MCF 10A (cell line): ENCODE measurements around the gene NFATC3. TPM values are rescaled to one million over a fixed set of nuclear protein-coding genes. Genes with fewer than 3 reads are reported as not detected.

ENCODE experiments used
- BruUV-seq: library from RNA; stranded (reverse); fragments of 400-500 nt; replicated peaks from 2 replicates; lab custom pipeline; 2021; lab: Mats Ljungman, UMichigan
- CTCF ChIA-PET: fragments of 300-600 bp; sonication (Branson Sonifier 250); formaldehyde crosslinking; extraction: SDS; loops from one replicate; lab custom pipeline; 2021; ENCODE audit warnings: antibody characterized with exemption, inconsistent platforms; lab: Yijun Ruan, JAX
- POLR2A ChIA-PET: fragments of 300-600, 350-650 bp; sonication (Branson Sonifier 250); formaldehyde crosslinking; extraction: SDS; loops from one replicate; lab custom pipeline; 2020; ENCODE audit warnings: antibody characterized with exemption, inconsistent platforms; lab: Yijun Ruan, JAX
- DNase-seq: peaks from one replicate; pipeline ENCODE4 v3.0.0-alpha.2; 2018; ENCODE audit not compliant: unreplicated experiment
- H3K27ac Mint-ChIP-seq: one replicate; pipeline ENCODE4 v1.8.0; 2022; ENCODE audit warnings: mild to moderate bottlenecking, low read depth, mixed read lengths; ENCODE audit not compliant: unreplicated experiment
- H3K27me3 Mint-ChIP-seq: one replicate; pipeline ENCODE4 v1.8.0; 2022; ENCODE audit warnings: mixed read lengths; ENCODE audit not compliant: insufficient read depth, unreplicated experiment
- H3K36me3 Mint-ChIP-seq: one replicate; pipeline ENCODE4 v1.8.0; 2022; ENCODE audit warnings: mild to moderate bottlenecking, moderate library complexity, mixed read lengths; ENCODE audit not compliant: insufficient read depth, unreplicated experiment
- H3K4me1 Mint-ChIP-seq: one replicate; pipeline ENCODE4 v1.8.0; 2022; ENCODE audit warnings: mixed read lengths; ENCODE audit not compliant: insufficient read depth, unreplicated experiment
- H3K4me3 Mint-ChIP-seq: one replicate; pipeline ENCODE4 v1.8.0; 2022; ENCODE audit warnings: mild to moderate bottlenecking, moderate library complexity, mixed read lengths; ENCODE audit not compliant: unreplicated experiment
- H3K9me3 Mint-ChIP-seq: one replicate; pipeline ENCODE4 v1.8.0; 2022; ENCODE audit warnings: mixed read lengths; ENCODE audit not compliant: unreplicated experiment
- CTCF ChIP-seq: fragments of 200-600 bp; IDR thresholded peaks from one replicate; pipeline ENCODE4 v1.8.0; 2022; ENCODE audit warnings: antibody characterized with exemption, mild to moderate bottlenecking; ENCODE audit not compliant: unreplicated experiment
- intact Hi-C: fragments of 100-400 bp; cut with micrococcal nuclease; formaldehyde crosslinking; loops from 2 replicates; pipeline ENCODE4 v1.14.1; 2022
- total RNA-seq: library from RNA; stranded (reverse); gene quantifications from 2 replicates; pipeline ENCODE4 v1.2.3, GENCODE V29; 2022

The NFATC3 gene
- total RNA-seq, 1 experiment from 2014 or later: 24.1 TPM

DNA sequence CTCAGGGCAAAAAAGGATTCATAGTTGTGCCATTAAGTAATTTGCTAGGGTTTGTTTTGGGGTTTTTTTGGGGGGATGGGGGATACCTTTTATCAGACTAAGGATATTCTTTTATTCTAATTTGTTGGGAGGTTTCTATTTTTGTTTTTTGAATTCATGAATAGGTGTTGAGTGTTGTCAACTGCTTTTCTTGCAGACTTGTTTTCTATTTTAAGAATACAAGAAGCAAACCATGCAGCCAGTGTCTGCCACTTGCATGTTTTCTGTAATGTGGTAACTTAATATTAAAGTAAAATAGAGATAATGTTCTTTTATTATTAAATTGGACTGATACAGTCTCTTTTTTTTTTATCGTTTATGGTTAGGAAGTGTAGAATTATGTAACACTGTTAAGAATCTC lies 49.5 kb downstream of the NFATC3 start:
- H3K9me3 Mint-ChIP-seq: no peaks in the 10 kb centered on the region
- no TSS peak for BruUV-seq
- DNase-seq: no peak
- no peak overlapping the region for H3K27ac Mint-ChIP-seq
- POLR2A ChIA-PET: no interaction called here
- no peak for TF ChIP-seq CTCF
- intact Hi-C loops: no loop called here
- H3K27me3 Mint-ChIP-seq: no peaks in the 10 kb centered on the region
- CTCF ChIA-PET: no interaction called here
- peaks cover 19% of the 10 kb centered on the region for H3K4me1 Mint-ChIP-seq
- no peak overlapping the region for H3K4me3 Mint-ChIP-seq
- H3K36me3 Mint-ChIP-seq: peaks cover 13% of the 10 kb centered on the region

DNA sequence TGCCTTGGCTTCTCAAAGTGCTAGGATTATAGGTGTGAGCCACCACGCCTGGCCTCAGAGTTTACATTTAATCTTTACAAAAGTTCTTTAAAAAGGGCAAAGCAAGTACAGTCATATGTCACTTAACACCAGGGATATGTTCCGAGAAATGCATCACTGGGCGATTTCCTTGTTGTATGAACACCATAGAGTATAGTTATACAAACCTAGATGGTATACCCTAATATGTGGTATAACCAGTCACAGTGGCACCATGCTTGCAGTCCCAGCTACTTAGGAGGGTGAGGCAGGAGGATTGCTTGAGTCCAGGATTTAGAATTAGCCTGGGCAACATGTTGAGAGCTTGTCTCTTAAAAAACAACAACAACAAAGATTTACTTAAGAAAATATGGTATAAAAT lies 51.3 kb downstream of the NFATC3 start:
- no peak for TF ChIP-seq CTCF
- Mint-ChIP-seq H3K4me1 (peaks cover 14% of the 10 kb centered on the region), H3K27ac (no peak overlapping the region), H3K27me3 (no peaks in the 10 kb centered on the region), H3K36me3 (peaks cover 13% of the 10 kb centered on the region), H3K9me3 (no peaks in the 10 kb centered on the region), H3K4me3 (no peak overlapping the region)
- ChIA-PET POLR2A (interaction anchor here (1.1 to 1.3 kb wide), 2 partner anchors 30 to 170 kb away, joined by 3 read pairs; no protein-coding TSS in a partner anchor), CTCF (interaction anchor here (0.7 kb wide), 1 partner anchor 19 kb away, joined by 3 read pairs; no protein-coding TSS in a partner anchor)
- BruUV-seq: no TSS peak
- DNase-seq: no peak
- intact Hi-C loops: no loop called here

DNA sequence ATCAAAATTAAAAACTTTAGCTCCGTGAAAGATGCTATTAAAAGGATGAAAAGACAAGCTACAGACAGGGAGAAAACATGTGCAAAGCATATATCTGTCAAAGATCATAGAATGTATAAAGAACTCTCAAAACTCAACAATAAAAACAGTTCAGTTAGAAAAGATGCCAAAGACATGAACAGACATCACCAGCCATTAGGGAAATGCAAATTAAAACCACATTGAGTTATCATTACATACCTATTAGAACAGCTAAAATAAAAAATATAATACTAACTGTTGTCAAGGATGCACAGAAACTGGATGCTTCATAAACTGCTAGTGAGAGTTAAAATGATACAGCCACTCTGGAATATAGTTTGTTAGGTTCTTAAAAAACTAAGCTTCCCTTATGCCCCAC lies 58.8 kb downstream of the NFATC3 start:
- no peak overlapping the region for H3K4me3 Mint-ChIP-seq
- no peaks in the 10 kb centered on the region for H3K27me3 Mint-ChIP-seq
- DNase-seq: no peak
- intact Hi-C loops: no loop called here
- H3K36me3 Mint-ChIP-seq: peaks cover 10% of the 10 kb centered on the region
- H3K4me1 Mint-ChIP-seq: peaks cover 14% of the 10 kb centered on the region
- ChIA-PET POLR2A (interaction anchor here (0.9 to 1.3 kb wide), 4 partner anchors 24 to 174 kb away, joined by 3 to 5 read pairs (median 3); partner anchors contain the start of gene NFATC3), CTCF (interaction anchor here (0.6 to 0.8 kb wide), 5 partner anchors 24 to 385 kb away, joined by 3 to 4 read pairs (median 3); no protein-coding TSS in a partner anchor)
- no peak for TF ChIP-seq CTCF
- BruUV-seq: no TSS peak
- no peaks in the 10 kb centered on the region for H3K9me3 Mint-ChIP-seq
- H3K27ac Mint-ChIP-seq: no peak overlapping the region

- DNase-seq: no peak
- H3K4me1 Mint-ChIP-seq: peaks cover 5% of the 10 kb centered on the region
- no peak overlapping the region for H3K27ac Mint-ChIP-seq
Observed at GRCh38 chr16:68146585-68146984, 61.4 kb downstream of the NFATC3 start.

More at GRCh38 chr16:68146585-68146984, 61.4 kb downstream of the NFATC3 start:
- ChIA-PET POLR2A (interaction anchor here (1.8 to 2.0 kb wide), 2 partner anchors 60 to 62 kb away, joined by 5 to 7 read pairs; partner anchors contain the start of gene NFATC3), CTCF (interaction anchor here (0.6 to 1.4 kb wide), 2 partner anchors 13 to 124 kb away, joined by 3 to 4 read pairs; no protein-coding TSS in a partner anchor)
- no TSS peak for BruUV-seq
- Mint-ChIP-seq H3K36me3 (peaks cover 10% of the 10 kb centered on the region), H3K9me3 (no peaks in the 10 kb centered on the region), H3K27me3 (no peaks in the 10 kb centered on the region), H3K4me3 (no peak overlapping the region)
- intact Hi-C loops: no loop called here
- no peak for TF ChIP-seq CTCF
